Measurements from ENCODE around the gene WBP4. TPM values are rescaled to one million over a fixed set of nuclear protein-coding genes. Genes with fewer than 3 reads are reported as not detected.

WBP4 gene
- total RNA-seq, 6 experiments from 2014 or later, result 3.8 to 6.9 (median 4.6) TPM

- 0% methylated on average over 26 of the region's 45 CpGs for WGBS (ENCODE audit: insufficient coverage, low coverage, low lambda C conversion rate, missing lambda C conversion rate)
- no peaks in the 10 kb centered on the region for H3K36me3 ChIP-seq
- H3K27me3 ChIP-seq, result no peaks in the 10 kb centered on the region
- peak within 1 kb of the TSS; percentile 61 to 79 (median 79) for H3K4me3 ChIP-seq
- no peaks in the 10 kb centered on the region for H3K9me3 ChIP-seq
- peak within 1 kb of the TSS; percentile 41 to 80 (median 56) for H3K27ac ChIP-seq
- intact Hi-C loops (cut with DNase I), result loop anchor here (10.0 kb wide), 1 partner anchor 62 kb away; the partner anchor contains the start of gene KBTBD7 (in 2 of the 2)
- ATAC-seq, result peak; percentile 99 to 100 (median 99)
- peaks cover 0 to 15% (median 0%) of the 10 kb centered on the region in 4 donors for H3K4me1 ChIP-seq
- TF ChIP-seq CTCF (IDR thresholded peaks at IDR 0.05), result peak in 1 of 4 donors; percentile 4
- TF ChIP-seq POLR2A (IDR thresholded peaks at IDR 0.05), result peak; percentile 41
- DNase-seq, result peak; percentile 97 to 98 (median 97)
These were observed 71.3 kb downstream of the WBP4 start, which contains the start of gene KBTBD6 for GRCh38 chr13:41132512-41133152. TSS of gene KBTBD6 (minus strand) at chr13:41132802. CDS start at chr13:41132511, 291 bp downstream.

MicroRNA genes within 50 kb of the gene (microRNA counts, 767-probe panel; counts per million panel counts)
- 237 counts per million for microRNA hsa-miR-3168

Small RNA genes lying within 50 kb of the gene (microRNA-seq; reads per million reads assigned to microRNA genes)
- gene MIR3168, result 0 reads per million in 2 donors

Small RNA genes lying within 50 kb of the gene (small RNA-seq; reads per million reads assigned to genes)
- gene MIR3168 (0.19 to 1.2 reads per million in 2 experiments), gene RN7SL597P (0 to 0.13 reads per million in 2 experiments)

Other genes with a start within 250 kb of the WBP4 start
- 10 to 100 TPM; 24.1 to 35.4 (median 31.0) TPM for gene ELF1, start 42.2 kb upstream of the WBP4 start, total RNA-seq
- 1 to 10 TPM; 2.3 to 4.7 (median 3.7) TPM for gene KBTBD6, start 71.3 kb downstream of the WBP4 start, total RNA-seq
- gene KBTBD7, start 133.1 kb downstream of the WBP4 start, total RNA-seq, result 1 to 10 TPM; 3.0 to 6.7 (median 5.5) TPM
- 10 to 100 TPM in 1 of 6 experiments, 1 to 10 TPM in 5; 6.0 to 10.5 (median 7.4) TPM for gene MTRF1, start 202.1 kb downstream of the WBP4 start, total RNA-seq
- gene NAA16, start 249.8 kb downstream of the WBP4 start, total RNA-seq, result 1 to 10 TPM; 5.0 to 9.9 (median 7.6) TPM

Data from right lobe of liver (tissue), 6 donors.